ENCODE data around the gene SHROOM4.

The SHROOM4 gene

GRCh38 chrX:50787099-50787498 is 26.9 kb downstream of the SHROOM4 start:
- no peak for DNase-seq
- intact Hi-C loops (cut with DNase I), result no loop called here

GRCh38 chrX:50780144-50780543 is 33.9 kb downstream of the SHROOM4 start:
- DNase-seq, result no peak
- intact Hi-C loops (cut with DNase I), result no loop called here

GRCh38 chrX:50779694-50780093 is 34.3 kb downstream of the SHROOM4 start:
- intact Hi-C loops (cut with DNase I), result no loop called here
- peak in 1 of 42 donors; percentile 32 for DNase-seq

DNA sequence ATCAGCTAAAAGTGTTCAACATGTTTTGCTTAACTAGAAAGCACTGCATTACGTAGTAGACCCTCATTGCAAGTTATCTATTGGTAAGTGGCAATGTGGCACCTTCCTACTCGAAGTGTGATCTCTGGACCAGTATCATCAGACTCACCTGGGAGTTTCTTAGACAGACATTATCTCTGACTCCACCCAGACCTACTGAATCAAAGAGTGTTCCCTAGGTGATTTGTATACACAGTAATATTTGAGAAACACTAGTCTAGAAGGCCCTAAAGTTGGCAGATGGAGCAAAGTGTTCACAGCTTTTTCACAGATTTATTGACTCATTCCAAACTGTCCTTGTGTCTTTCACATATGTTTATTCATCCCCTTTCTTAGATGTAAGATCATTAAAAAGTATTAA is 35.7 kb downstream of the SHROOM4 start:
- DNase-seq, result no peak
- intact Hi-C loops (cut with DNase I), result no loop called here

GRCh38 chrX:50776248-50776647 is 37.7 kb downstream of the SHROOM4 start:
- intact Hi-C loops (cut with DNase I), result no loop called here
- no peak for DNase-seq

DNA sequence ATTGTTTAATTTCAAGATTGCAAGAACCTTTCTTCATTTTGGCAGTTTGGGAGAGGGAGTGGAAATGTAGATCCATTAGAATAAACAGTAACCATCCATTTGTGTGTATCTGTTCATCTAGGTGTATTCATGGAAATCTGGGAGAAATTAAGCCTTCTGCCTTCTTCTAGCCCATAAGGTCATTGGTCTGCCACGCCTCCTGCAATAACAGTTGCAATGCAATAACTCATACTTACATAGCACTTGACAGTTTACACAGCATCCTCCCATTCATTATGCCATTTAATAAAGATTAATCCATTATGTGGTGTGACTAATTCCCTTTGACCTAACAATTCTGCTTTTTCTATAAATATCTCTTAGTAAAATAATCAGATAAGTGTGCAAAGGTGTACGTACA is 42.6 kb downstream of the SHROOM4 start:
- intact Hi-C loops (cut with DNase I), result no loop called here
- no peak for DNase-seq

GRCh38 chrX:50770702-50771101 is 43.3 kb downstream of the SHROOM4 start:
- DNase-seq, result no peak
- intact Hi-C loops (cut with DNase I), result no loop called here

DNA sequence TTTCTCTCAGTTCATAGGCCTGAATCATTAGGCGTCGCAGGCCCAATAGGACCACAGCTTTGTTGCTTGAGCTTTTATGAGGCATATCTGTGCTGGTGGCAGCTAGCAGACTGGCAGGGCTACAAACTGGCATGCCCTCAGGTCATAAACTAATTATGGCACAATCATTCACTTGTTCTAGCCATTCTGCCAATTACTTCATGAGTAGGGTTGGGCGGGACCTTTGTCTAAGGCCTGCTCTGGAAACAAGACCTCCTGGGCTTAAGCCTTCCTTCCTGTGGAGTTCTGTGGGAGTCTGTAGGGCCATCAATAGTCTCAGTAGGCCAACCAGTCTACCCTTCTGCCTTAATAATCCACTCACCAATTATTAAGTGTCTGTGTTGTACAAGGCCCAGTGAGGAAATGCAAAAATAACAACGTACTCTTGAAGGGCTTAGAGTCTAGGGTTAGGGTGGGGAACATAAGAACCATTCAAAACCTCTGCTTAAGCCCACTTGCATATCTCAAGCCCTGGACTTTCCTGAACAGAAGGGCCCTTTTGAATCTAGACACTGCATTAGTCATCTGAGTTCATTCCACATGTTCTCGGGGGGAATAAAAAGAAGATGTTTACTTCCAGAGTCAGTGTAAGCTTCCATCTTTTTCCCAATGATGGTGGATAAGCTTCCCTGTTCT is 44.5 kb downstream of the SHROOM4 start:
- peak; percentile 2 to 79 (median 48) for DNase-seq
- intact Hi-C loops (cut with DNase I), result no loop called here

DNA sequence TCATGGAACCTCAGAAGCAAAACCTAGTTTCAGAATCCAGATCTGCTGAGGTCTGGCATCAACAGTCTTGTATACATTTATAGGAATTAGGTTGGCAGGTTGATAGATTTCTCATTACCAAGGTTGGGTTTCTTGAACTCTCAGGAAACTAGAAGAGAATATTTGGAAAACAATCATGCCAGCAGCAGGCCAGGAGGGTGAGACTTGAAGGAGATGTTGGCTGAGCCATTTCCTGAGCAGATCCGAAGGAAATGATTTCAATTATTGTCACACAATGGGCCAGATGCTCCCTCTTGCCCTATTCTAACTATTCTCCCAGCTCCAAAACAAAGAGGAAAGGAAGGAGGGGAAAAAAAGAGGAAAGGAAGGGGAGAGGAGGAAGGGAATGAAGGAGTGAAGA is 45.2 kb downstream of the SHROOM4 start:
- DNase-seq, result no peak
- intact Hi-C loops (cut with DNase I), result no loop called here

- intact Hi-C loops (cut with DNase I), result no loop called here
- DNase-seq, result no peak
Measured at GRCh38 chrX:50765986-50766385, 48.0 kb downstream of the SHROOM4 start.

DNA sequence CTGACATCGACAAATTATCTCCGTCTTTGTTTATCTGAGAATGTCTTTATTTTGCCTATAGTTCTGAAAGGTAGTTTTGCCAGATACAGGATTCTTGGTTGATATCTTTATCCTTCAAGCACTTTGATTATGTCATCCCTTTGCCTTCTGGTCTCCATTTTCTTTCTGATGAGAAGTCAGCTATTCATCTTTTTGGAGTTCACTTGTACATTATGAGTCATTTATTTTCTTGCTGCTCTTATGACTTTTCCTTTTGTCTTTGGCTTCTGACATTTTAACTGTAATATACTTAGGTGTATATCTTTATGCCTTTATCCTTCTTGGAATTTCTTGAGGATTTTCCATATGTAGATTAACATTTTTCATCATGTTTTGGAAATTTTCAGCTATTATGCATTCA is 51.4 kb downstream of the SHROOM4 start:
- intact Hi-C loops (cut with DNase I), result no loop called here
- no peak for DNase-seq

DNA sequence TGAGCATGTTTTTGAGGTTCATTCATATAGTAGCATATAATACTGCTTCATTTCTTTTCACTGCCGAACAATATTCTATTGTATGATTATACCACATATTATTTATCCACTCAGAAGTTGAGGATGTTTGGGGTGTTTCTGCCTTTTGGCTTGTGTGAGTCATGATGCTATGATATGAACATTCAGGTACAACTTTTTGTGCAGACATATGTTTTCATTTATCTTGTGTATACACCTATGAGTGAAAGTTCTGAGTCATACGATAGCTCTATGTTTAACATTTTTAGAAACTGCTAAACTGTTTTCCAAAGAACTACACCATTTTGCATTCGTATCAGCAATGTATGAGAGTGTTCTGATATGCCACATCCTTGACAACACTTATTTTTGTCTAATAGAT is 57.7 kb downstream of the SHROOM4 start:
- DNase-seq, result no peak

GRCh38 chrX:50751091-50751490 is 62.9 kb downstream of the SHROOM4 start:
- intact Hi-C loops (cut with DNase I), result no loop called here
- DNase-seq, result no peak

More for the DNA sequence above, 57.7 kb downstream of the SHROOM4 start:
- intact Hi-C loops (cut with DNase I), result no loop called here

- peak in 24 of 42 donors; percentile 4 to 64 (median 18) for DNase-seq
Measured at GRCh38 chrX:50747471-50747900, 66.5 kb downstream of the SHROOM4 start.

DNA sequence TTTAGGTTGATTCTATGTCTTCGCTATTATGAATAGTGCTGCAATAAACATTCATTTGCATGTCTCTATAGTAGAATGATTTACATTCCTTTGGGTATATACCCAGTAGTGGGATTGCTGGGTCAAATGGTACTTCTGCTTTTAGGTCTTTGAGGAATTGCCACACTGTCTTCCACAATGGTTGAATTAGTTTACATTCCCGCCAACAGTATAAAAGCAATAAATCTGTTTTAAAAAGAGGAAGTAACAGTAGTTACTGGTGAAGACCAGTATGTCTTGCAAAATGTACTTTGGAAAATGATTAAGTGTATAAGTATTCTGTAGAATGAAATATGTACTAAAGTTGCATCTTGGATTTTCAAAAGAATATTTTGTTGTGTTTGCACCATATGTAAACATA is 77.3 kb downstream of the SHROOM4 start:
- intact Hi-C loops (cut with DNase I), result no loop called here

More at GRCh38 chrX:50747471-50747900, 66.5 kb downstream of the SHROOM4 start:
- intact Hi-C loops (cut with DNase I), result loop anchor here (10.0 kb wide), 1 partner anchor 157 kb away; no protein-coding TSS in a partner anchor

DNA sequence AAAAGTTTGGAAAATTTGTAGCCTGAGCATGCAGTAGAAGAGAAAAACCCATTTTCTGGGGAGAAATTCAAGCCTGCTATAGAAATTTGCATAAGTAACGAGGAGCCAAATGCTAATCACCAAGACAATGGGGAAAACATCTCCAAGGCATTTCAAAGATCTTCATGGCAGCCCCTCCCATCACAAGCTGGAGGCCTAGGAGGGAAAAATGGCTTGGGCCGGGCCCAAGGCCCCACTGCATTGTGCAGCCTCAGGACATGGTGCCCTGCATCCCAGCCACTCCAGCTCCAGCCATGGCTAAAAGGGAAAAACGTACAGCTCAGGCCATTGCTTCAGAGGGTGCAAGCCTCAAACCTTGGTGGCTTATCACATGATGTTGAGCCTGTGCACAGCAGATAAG is 87.7 kb downstream of the SHROOM4 start:
- no peak for DNase-seq
- intact Hi-C loops (cut with DNase I), result no loop called here

More for the DNA sequence above, 77.3 kb downstream of the SHROOM4 start:
- no peak for DNase-seq

DNA sequence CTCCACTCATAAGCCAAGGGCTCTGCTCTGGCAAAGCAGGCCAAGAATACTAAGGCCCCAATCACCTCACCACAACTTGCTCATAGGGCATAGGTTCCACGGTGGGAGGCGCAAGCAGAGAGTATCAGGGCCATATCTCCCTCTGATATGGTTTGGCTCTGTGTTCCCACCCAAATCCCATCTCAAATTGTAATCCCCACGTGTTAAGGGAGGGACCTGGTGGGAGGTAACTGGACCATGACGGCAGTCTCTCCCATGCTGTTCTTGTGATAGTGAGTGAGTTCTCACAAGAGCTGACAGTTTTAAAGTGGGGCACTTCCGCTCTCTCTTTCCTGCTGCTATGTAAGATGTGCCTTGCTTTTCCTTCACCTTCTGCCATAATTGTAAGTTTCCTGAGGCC is 88.7 kb downstream of the SHROOM4 start:
- DNase-seq, result no peak
- intact Hi-C loops (cut with DNase I), result no loop called here

- no peak for DNase-seq
Measured at GRCh38 chrX:50723006-50723405, 91.0 kb downstream of the SHROOM4 start.

DNA sequence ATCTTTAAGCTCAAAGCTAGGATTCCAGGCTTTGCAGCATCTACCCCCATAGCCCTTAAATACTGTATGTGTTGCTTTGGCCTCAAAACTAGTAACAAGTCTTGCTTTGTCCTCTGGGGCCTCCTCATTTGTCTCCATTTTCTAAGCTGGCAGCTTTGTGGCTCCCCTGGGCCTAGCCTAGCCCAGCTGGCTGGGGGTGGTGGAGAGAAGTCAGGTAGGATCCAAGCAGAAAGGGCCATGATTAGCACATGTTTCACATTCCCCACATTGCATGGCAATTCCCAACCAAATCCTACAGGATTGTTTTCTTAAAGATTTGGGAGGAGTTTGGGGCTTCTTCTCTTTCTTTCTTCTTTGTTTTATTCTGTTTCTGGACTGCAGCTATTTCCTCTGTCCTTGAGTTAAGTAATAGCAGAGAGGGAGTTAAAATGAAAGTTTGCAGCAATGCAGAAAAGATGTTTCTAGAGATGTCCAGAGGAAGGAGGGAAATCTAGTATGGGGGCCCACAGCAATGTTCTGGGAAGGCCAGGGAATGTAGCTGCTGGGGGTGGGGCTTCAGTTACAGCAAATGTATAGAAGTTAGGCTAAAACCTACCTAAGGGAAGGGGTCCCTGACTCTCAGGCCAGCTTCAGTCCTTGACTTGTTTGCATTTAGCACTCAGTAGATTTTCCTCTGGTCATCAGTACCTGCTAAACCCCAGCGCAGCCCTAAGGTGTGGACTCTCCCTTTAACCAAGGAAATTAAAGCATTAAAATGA is 92.1 kb downstream of the SHROOM4 start:
- DNase-seq, result no peak
- intact Hi-C loops (cut with DNase I), result no loop called here

More at GRCh38 chrX:50723006-50723405, 91.0 kb downstream of the SHROOM4 start:
- intact Hi-C loops (cut with DNase I), result no loop called here

DNA sequence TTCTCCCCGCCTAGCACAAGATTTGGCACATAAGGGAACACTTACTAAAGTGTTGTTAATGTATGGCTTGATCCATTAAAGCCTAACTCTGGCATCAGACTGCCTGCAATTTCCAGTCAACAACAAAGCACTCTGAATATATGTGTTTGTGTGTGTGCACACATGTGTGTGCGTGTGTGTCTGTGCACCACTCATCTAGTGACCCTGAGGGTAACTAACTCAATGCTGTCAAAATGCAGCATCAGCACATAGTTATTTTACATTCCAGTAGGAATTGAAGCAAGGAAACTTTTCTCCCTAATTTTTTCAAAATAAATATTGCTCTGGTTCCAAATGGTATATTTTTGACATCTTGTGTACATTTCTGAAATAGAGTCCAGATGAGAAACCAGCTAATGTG is 94.4 kb downstream of the SHROOM4 start:
- intact Hi-C loops (cut with DNase I), result no loop called here
- DNase-seq, result no peak

- DNase-seq, result peak in 1 of 42 donors; percentile 4
- intact Hi-C loops (cut with DNase I), result no loop called here
Measured at GRCh38 chrX:50718776-50719175, 95.2 kb downstream of the SHROOM4 start.
